PC-9 (cell line): ENCODE results near the gene DUSP22. TPM values are rescaled to one million over a fixed set of nuclear protein-coding genes. Genes with fewer than 3 reads are reported as not detected.

ENCODE experiments used
- BruUV-seq: library from RNA; stranded (reverse); fragments of 400-500 nt; replicated peaks from 2 replicates; lab custom pipeline; 2021; lab: Mats Ljungman, UMichigan
- CTCF ChIA-PET: fragments of 300-600 bp; sonication (Branson Sonifier 250); formaldehyde crosslinking; loops from one replicate; lab custom pipeline; 2022; ENCODE audit warnings: antibody characterized with exemption; lab: Charles Lee
- POLR2A ChIA-PET: fragments of 300-600 bp; sonication (Branson Sonifier 250); formaldehyde crosslinking; loops from one replicate; lab custom pipeline; 2022; ENCODE audit warnings: antibody characterized with exemption; ENCODE audit not compliant: unreplicated experiment; lab: Charles Lee
- DNase-seq, 2 experiments: peaks; one replicate each; pipeline versions ENCODE4 v3.0.0 to v3.0.0-alpha.2; 2015 to 2022; ENCODE audit warnings: mixed read lengths in 1 of 2
- H2AFZ ChIP-seq: fragments of 200-600 bp; sonication (generic); 2 replicates; pipeline ENCODE4 v1.8.1; 2017; ENCODE audit warnings: antibody characterized with exemption
- H3F3A ChIP-seq: fragments of 200-600 bp; sonication (generic); 2 replicates; pipeline ENCODE4 v1.8.1; 2017; ENCODE audit warnings: antibody characterized with exemption, mild to moderate bottlenecking, low read depth; ENCODE audit not compliant: insufficient read depth
- H3K27ac ChIP-seq: fragments of 200-600 bp; sonication (generic); 2 replicates; pipeline ENCODE4 v1.6.1; 2016; ENCODE audit warnings: mixed run types
- H3K27me3 ChIP-seq: fragments of 200-600 bp; sonication (generic); 2 replicates; pipeline ENCODE4 v1.6.1; 2016; ENCODE audit warnings: low read depth, mixed run types; ENCODE audit not compliant: insufficient read depth
- H3K36me3 ChIP-seq: fragments of 200-600 bp; sonication (generic); 2 replicates; pipeline ENCODE4 v1.6.1; 2016; ENCODE audit warnings: low read depth, mixed run types
- H3K4me1 ChIP-seq: fragments of 200-600 bp; sonication (generic); replicated peaks from 2 replicates; pipeline ENCODE4 v1.6.1; 2016; ENCODE audit warnings: mixed run types; ENCODE audit not compliant: insufficient read depth
- H3K4me2 ChIP-seq: fragments of 200-600 bp; sonication (generic); 2 replicates; pipeline ENCODE4 v1.6.1; 2017; ENCODE audit warnings: mixed run types
- H3K4me3 ChIP-seq: fragments of 200-600 bp; sonication (generic); 2 replicates; pipeline ENCODE4 v1.6.1; 2016; ENCODE audit warnings: mixed run types
- H3K79me2 ChIP-seq: fragments of 200-600 bp; sonication (generic); 2 replicates; pipeline ENCODE4 v1.6.1; 2017; ENCODE audit warnings: low read depth, mixed run types
- H3K9me2 ChIP-seq: fragments of 200-600 bp; sonication (generic); 2 replicates; pipeline ENCODE4 v1.8.1; 2017; ENCODE audit warnings: mild to moderate bottlenecking; ENCODE audit not compliant: insufficient read depth
- H3K9me3 ChIP-seq: fragments of 200-600 bp; sonication (generic); 2 replicates; pipeline ENCODE4 v1.8.1; 2016; ENCODE audit warnings: low read depth; ENCODE audit not compliant: insufficient read depth
- H4K20me1 ChIP-seq: fragments of 200-600 bp; sonication (generic); 2 replicates; pipeline ENCODE4 v1.8.1; 2017; ENCODE audit not compliant: insufficient read depth
- CTCF ChIP-seq: fragments of 200-600 bp; sonication (generic); conservative IDR thresholded peaks from 2 replicates; pipeline ENCODE4 v1.6.1; 2017; ENCODE audit warnings: mixed run types, antibody characterized with exemption, mild to moderate bottlenecking, moderate library complexity
- EZH2 ChIP-seq: fragments of 200-600 bp; sonication (generic); IDR thresholded peaks from 2 replicates; pipeline ENCODE4 v1.8.0; 2017; ENCODE audit warnings: antibody characterized with exemption, low read depth
- intact Hi-C: fragments of 100-400 bp; cut with micrococcal nuclease; formaldehyde crosslinking; loops from one replicate; pipeline ENCODE4 v1.10.0; 2022; ENCODE audit not compliant: unreplicated experiment
- total RNA-seq: library from RNA; stranded (reverse); gene quantifications from 2 replicates; pipeline ENCODE4 v1.2.3, GENCODE V29; 2021

The DUSP22 gene
- total RNA-seq, 1 experiment from 2014 or later: 25.5 TPM

GRCh38 chr6:259316-259715 lies 33.0 kb upstream of the DUSP22 start:
- ChIA-PET CTCF (no interaction called here), POLR2A (no interaction called here)
- no peaks in the 10 kb centered on the region for H3K4me1 ChIP-seq
- no peak overlapping the region for H3K4me2 ChIP-seq
- no peaks in the 10 kb centered on the region for H3K9me3 ChIP-seq
- peaks cover 4% of the 10 kb centered on the region; the same call in 1 of the 2 replicates for H3K27me3 ChIP-seq
- H2AFZ ChIP-seq: no peak overlapping the region
- TF ChIP-seq EZH2 (no peak), CTCF (no peak)
- no peak overlapping the region for H3K27ac ChIP-seq
- intact Hi-C loops: no loop called here
- H3K4me3 ChIP-seq: no peak overlapping the region
- H3K9me2 ChIP-seq: no peaks in the 10 kb centered on the region
- no peak for DNase-seq
- H3K36me3 ChIP-seq: no peaks in the 10 kb centered on the region
- no TSS peak for BruUV-seq
- H3K79me2 ChIP-seq: no peaks in the 10 kb centered on the region
- H3F3A ChIP-seq: no peaks in the 10 kb centered on the region
- no peaks in the 10 kb centered on the region for H4K20me1 ChIP-seq

GRCh38 chr6:259901-260508 lies 32.3 kb upstream of the DUSP22 start:
- H3K36me3 ChIP-seq: no peaks in the 10 kb centered on the region
- no peaks in the 10 kb centered on the region for H3K9me3 ChIP-seq
- H2AFZ ChIP-seq: no peak overlapping the region
- no peaks in the 10 kb centered on the region for H3K4me1 ChIP-seq
- peaks cover 8% of the 10 kb centered on the region; the same call in 1 of the 2 replicates for H3K27me3 ChIP-seq
- no peaks in the 10 kb centered on the region for H3K9me2 ChIP-seq
- no TSS peak for BruUV-seq
- H3K4me3 ChIP-seq: no peak overlapping the region
- H4K20me1 ChIP-seq: no peaks in the 10 kb centered on the region
- no peak overlapping the region for H3K4me2 ChIP-seq
- intact Hi-C loops: no loop called here
- TF ChIP-seq CTCF (no peak), EZH2 (no peak)
- no peak overlapping the region for H3K27ac ChIP-seq
- H3F3A ChIP-seq: no peaks in the 10 kb centered on the region
- DNase-seq: no peak
- CTCF ChIA-PET: no interaction called here
- POLR2A ChIA-PET: no interaction called here
- no peaks in the 10 kb centered on the region for H3K79me2 ChIP-seq

GRCh38 chr6:264626-265025 lies 27.7 kb upstream of the DUSP22 start:
- CTCF ChIA-PET: no interaction called here
- POLR2A ChIA-PET: no interaction called here
- no peaks in the 10 kb centered on the region for H3K79me2 ChIP-seq

More at GRCh38 chr6:264626-265025, 27.7 kb upstream of the DUSP22 start:
- H3K36me3 ChIP-seq: no peaks in the 10 kb centered on the region
- BruUV-seq: no TSS peak
- intact Hi-C loops: no loop called here
- no peaks in the 10 kb centered on the region for H3F3A ChIP-seq
- H3K9me3 ChIP-seq: no peaks in the 10 kb centered on the region
- peaks cover 24% of the 10 kb centered on the region; the same call in 1 of the 2 replicates for H3K27me3 ChIP-seq
- no peak overlapping the region for H3K4me2 ChIP-seq
- H3K4me1 ChIP-seq: no peaks in the 10 kb centered on the region
- no peaks in the 10 kb centered on the region for H3K9me2 ChIP-seq
- DNase-seq: no peak
- TF ChIP-seq CTCF: no peak
- TF ChIP-seq EZH2: no peak
- no peak overlapping the region for H2AFZ ChIP-seq
- H3K4me3 ChIP-seq: no peak overlapping the region
- no peaks in the 10 kb centered on the region for H4K20me1 ChIP-seq
- no peak overlapping the region for H3K27ac ChIP-seq
